Activated CD4-positive, alpha-beta T cell treated with anti-CD3 and anti-CD28 coated beads, Interleukin-2, amount 10 ng/mL, durations not matched to agents 7 days and 5 days (primary cell): ENCODE measurements around the gene CEP135. TPM values are rescaled to one million over a fixed set of nuclear protein-coding genes. Genes with fewer than 3 reads are reported as not detected.
"Not testable (repeated sequence)": the region's sequence is repeated elsewhere in the genome, so short reads cannot be mapped to it uniquely, and the experiment has no call there.

Experiments
- CTCF ChIA-PET: fragments of 350-600 bp; sonication (Branson Sonifier 250); formaldehyde crosslinking; loops from one replicate; lab custom pipeline; 2021; ENCODE audit warnings: antibody characterized with exemption; lab: Charles Lee
- POLR2A ChIA-PET: fragments of 350-600 bp; sonication (Branson Sonifier 250); formaldehyde crosslinking; loops from one replicate; lab custom pipeline; 2021; ENCODE audit warnings: antibody characterized with exemption; lab: Charles Lee
- DNase-seq: peaks from one replicate; pipeline ENCODE4 v3.0.0-alpha.2; 2020
- H3K27ac Mint-ChIP-seq: one replicate; pipeline ENCODE4 v1.8.0; 2021; ENCODE audit warnings: mild to moderate bottlenecking, moderate library complexity, mixed read lengths
- H3K27me3 Mint-ChIP-seq: one replicate; pipeline ENCODE4 v1.8.0; 2021; ENCODE audit warnings: mixed read lengths
- H3K36me3 Mint-ChIP-seq: one replicate; pipeline ENCODE4 v1.8.0; 2021; ENCODE audit warnings: low read depth, mixed read lengths
- H3K4me1 Mint-ChIP-seq: one replicate; pipeline ENCODE4 v1.8.0; 2021; ENCODE audit warnings: mixed read lengths
- H3K4me3 Mint-ChIP-seq: one replicate; pipeline ENCODE4 v1.8.0; 2021; ENCODE audit warnings: mild to moderate bottlenecking, moderate library complexity, mixed read lengths
- H3K9me3 Mint-ChIP-seq: one replicate; pipeline ENCODE4 v1.8.0; 2021; ENCODE audit warnings: mixed read lengths
- total RNA-seq, 2 experiments: library from RNA; stranded (reverse); gene quantifications; one replicate each; pipeline ENCODE4 v1.2.3, GENCODE V29; 2021

Gene CEP135
- total RNA-seq, 2 experiments from 2014 or later = 19.1 to 22.7 TPM

DNA sequence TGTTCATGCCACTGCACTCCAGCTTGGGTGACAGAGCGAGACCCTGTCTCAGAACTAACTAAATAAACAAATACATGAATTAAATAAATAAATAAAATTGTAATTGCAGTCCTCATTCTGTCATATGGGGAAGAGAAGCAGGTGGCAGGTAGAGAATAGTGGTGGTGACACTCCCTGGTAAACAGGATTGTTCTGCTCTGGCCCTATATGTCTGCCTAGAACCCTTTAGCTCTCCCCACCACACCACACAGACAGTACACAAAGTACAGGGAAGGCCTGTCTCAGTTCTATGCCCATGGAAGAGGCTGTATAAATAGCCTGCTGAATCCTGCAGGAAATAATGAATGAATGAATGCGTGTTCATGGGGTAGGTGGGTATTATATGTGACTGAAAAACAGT lies 117.7 kb downstream of the CEP135 start:
- Mint-ChIP-seq H3K9me3 (no peaks in the 10 kb centered on the region), H3K27ac (no peak overlapping the region), H3K36me3 (no peaks in the 10 kb centered on the region), H3K4me1 (no peaks in the 10 kb centered on the region), H3K27me3 (peaks cover 15% of the 10 kb centered on the region), H3K4me3 (no peak overlapping the region)
- ChIA-PET POLR2A (no interaction called here), CTCF (no interaction called here)
- no peak for DNase-seq

GRCh38 chr4:56067826-56068225 lies 119.1 kb downstream of the CEP135 start:
- H3K4me3 Mint-ChIP-seq = no peak overlapping the region
- H3K27ac Mint-ChIP-seq = no peak overlapping the region
- H3K27me3 Mint-ChIP-seq = peaks cover 17% of the 10 kb centered on the region
- H3K36me3 Mint-ChIP-seq = no peaks in the 10 kb centered on the region
- CTCF ChIA-PET = interaction anchor here (0.8 kb wide), 1 partner anchor 213 kb away, joined by 3 read pairs; no protein-coding TSS in a partner anchor
- no peaks in the 10 kb centered on the region for H3K4me1 Mint-ChIP-seq
- no peak for DNase-seq
- H3K9me3 Mint-ChIP-seq = no peaks in the 10 kb centered on the region
- POLR2A ChIA-PET = no interaction called here

DNA sequence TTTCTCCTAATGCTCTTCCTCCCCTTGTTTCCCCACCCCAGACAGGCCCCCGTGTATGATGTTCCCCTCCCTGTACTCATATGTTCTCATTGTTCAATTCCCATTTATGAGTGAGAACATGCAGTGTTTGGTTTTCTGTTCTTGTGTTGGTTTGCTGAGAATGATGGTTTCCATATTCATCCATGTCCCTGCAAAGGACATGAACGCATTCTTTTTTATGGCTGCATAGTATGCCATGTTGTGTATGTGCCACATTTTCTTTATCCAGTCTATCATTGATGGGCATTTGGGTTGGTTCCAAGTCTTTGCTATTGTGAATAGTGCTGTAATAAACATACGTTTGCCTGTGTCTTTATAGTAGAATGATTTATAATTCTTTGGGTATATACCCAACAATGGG lies 124.0 kb downstream of the CEP135 start:
- H3K27me3 Mint-ChIP-seq, DNase-seq, H3K4me3 Mint-ChIP-seq, H3K36me3 Mint-ChIP-seq, H3K4me1 Mint-ChIP-seq, CTCF ChIA-PET, H3K27ac Mint-ChIP-seq, POLR2A ChIA-PET, H3K9me3 Mint-ChIP-seq: not testable (repeated sequence)

- no peaks in the 10 kb centered on the region for H3K36me3 Mint-ChIP-seq
- no peaks in the 10 kb centered on the region for H3K9me3 Mint-ChIP-seq
- ChIA-PET CTCF (no interaction called here), POLR2A (no interaction called here)
- peaks cover under 1% of the 10 kb centered on the region for H3K27me3 Mint-ChIP-seq
- no peak overlapping the region for H3K27ac Mint-ChIP-seq
- no peak for DNase-seq
- H3K4me3 Mint-ChIP-seq = no peak overlapping the region
- no peaks in the 10 kb centered on the region for H3K4me1 Mint-ChIP-seq
Measured at GRCh38 chr4:56077676-56078075, 128.9 kb downstream of the CEP135 start.

GRCh38 chr4:56078866-56079265 lies 130.1 kb downstream of the CEP135 start:
- no peak for DNase-seq
- CTCF ChIA-PET = no interaction called here
- Mint-ChIP-seq H3K9me3 (no peaks in the 10 kb centered on the region), H3K27ac (no peak overlapping the region), H3K27me3 (no peaks in the 10 kb centered on the region), H3K4me3 (no peak overlapping the region), H3K36me3 (no peaks in the 10 kb centered on the region), H3K4me1 (no peaks in the 10 kb centered on the region)
- POLR2A ChIA-PET = no interaction called here

GRCh38 chr4:56080384-56080783 lies 131.6 kb downstream of the CEP135 start:
- no peak overlapping the region for H3K27ac Mint-ChIP-seq
- no peaks in the 10 kb centered on the region for H3K9me3 Mint-ChIP-seq
- no peaks in the 10 kb centered on the region for H3K36me3 Mint-ChIP-seq
- ChIA-PET CTCF (no interaction called here), POLR2A (no interaction called here)
- no peaks in the 10 kb centered on the region for H3K27me3 Mint-ChIP-seq
- H3K4me1 Mint-ChIP-seq = no peaks in the 10 kb centered on the region
- no peak overlapping the region for H3K4me3 Mint-ChIP-seq
- no peak for DNase-seq

DNA sequence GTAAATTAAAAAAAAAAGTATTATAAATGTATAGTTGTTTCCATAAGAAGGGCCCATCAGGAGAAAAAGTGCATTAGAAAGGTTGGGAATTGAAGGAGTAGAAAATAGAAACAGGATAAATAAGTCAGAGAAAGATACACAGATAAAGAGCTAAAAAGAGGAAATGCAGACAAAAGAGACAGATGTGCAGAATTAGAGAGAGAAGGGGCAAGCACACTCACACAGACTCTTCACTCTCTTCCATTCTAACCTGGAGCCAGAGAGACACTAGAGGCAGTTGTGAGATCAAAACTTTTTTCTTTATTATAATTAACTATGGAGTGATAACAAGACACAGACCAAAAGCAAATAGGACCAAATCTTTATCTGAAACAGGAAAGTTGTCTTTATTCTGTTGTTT lies 134.1 kb downstream of the CEP135 start:
- Mint-ChIP-seq H3K9me3 (no peaks in the 10 kb centered on the region), H3K27ac (no peak overlapping the region), H3K4me1 (no peaks in the 10 kb centered on the region), H3K27me3 (no peaks in the 10 kb centered on the region), H3K36me3 (no peaks in the 10 kb centered on the region), H3K4me3 (no peak overlapping the region)
- DNase-seq = no peak
- POLR2A ChIA-PET = no interaction called here
- CTCF ChIA-PET = interaction anchor here (0.8 kb wide), 1 partner anchor 229 kb away, joined by 4 read pairs; no protein-coding TSS in a partner anchor

Other genes with a start within 250 kb of the CEP135 start
- not detected for gene EXOC1L, start 129.2 kb upstream of the CEP135 start, total RNA-seq
- 10 to 100 TPM; 30.3 to 32.3 TPM for gene EXOC1, start 95.3 kb upstream of the CEP135 start, total RNA-seq